GM12801 (cell line): ENCODE measurements around the gene ZNF101.

ENCODE experiments used
- TF ChIP-seq, protein P1 (sequence below): IDR thresholded peaks from one replicate; pipeline ENCODE4 v1.5.1; 2011; ENCODE audit warnings: control low read depth; ENCODE audit not compliant: insufficient read length; ENCODE audit errors: extremely low read depth

ZNF101 gene

GRCh38 chr19:19711934-19712828 is 43.5 kb downstream of the ZNF101 start:
- TF ChIP-seq, protein P1, sequence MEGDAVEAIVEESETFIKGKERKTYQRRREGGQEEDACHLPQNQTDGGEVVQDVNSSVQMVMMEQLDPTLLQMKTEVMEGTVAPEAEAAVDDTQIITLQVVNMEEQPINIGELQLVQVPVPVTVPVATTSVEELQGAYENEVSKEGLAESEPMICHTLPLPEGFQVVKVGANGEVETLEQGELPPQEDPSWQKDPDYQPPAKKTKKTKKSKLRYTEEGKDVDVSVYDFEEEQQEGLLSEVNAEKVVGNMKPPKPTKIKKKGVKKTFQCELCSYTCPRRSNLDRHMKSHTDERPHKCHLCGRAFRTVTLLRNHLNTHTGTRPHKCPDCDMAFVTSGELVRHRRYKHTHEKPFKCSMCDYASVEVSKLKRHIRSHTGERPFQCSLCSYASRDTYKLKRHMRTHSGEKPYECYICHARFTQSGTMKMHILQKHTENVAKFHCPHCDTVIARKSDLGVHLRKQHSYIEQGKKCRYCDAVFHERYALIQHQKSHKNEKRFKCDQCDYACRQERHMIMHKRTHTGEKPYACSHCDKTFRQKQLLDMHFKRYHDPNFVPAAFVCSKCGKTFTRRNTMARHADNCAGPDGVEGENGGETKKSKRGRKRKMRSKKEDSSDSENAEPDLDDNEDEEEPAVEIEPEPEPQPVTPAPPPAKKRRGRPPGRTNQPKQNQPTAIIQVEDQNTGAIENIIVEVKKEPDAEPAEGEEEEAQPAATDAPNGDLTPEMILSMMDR = no peak

DNA sequence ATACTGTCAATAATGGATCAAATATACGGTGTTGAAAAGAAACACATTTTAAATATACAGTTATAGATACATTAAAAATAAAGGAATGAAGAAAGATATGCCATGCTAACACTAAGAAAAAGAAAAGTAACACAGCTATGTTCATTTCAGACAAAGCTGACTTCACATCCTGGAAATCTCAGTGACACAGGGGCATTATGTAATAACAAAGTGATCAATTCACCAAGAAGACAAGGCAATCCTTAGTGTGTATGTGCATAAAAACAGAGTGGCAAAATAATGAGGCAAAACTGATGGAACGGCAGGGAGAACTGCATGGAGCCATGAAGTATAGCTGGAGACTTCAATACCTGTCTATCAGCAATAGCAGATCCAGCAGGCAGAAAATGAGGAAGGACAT is 51.2 kb downstream of the ZNF101 start:
- TF ChIP-seq, protein P1 = no peak

GRCh38 chr19:19721896-19722295 is 53.3 kb downstream of the ZNF101 start:
- TF ChIP-seq, protein P1 = no peak

- TF ChIP-seq, protein P1 = no peak
Observed at GRCh38 chr19:19732579-19733501, 64.2 kb downstream of the ZNF101 start, which contains the start of gene ZNF14. TSS of gene ZNF14 (minus strand) at chr19:19733112. CDS start at chr19:19732958, 154 bp downstream.
